NCI-H460 (cell line): Measurements from ENCODE around the gene FCRL5. TPM values are rescaled to one million over a fixed set of nuclear protein-coding genes. Genes with fewer than 3 reads are reported as not detected.

ENCODE experiments used
- total RNA-seq: library from RNA; depleted of rRNA; stranded (reverse); fragments of >200 nt; shearing (Covaris generic); gene quantifications from 2 replicates; pipeline ENCODE4 v1.2.3, GENCODE V29; 2014; rRNA removed

FCRL5 gene
- total RNA-seq, 1 experiment from 2014 or later, result not detected

Other genes starting within 250 kb of the FCRL5 start
- not detected in 2 replicates for gene FCRL4, start 45.6 kb upstream of the FCRL5 start, total RNA-seq
- gene FCRL3, start 148.3 kb upstream of the FCRL5 start, total RNA-seq, result not detected in 2 replicates
- gene FCRL2, start 224.6 kb upstream of the FCRL5 start, total RNA-seq, result not detected in 2 replicates